ENCODE measurements around the gene SLC35F4.
"Not testable (repeated sequence)": the region's sequence is repeated elsewhere in the genome, so short reads cannot be mapped to it uniquely, and the experiment has no call there.

The SLC35F4 gene

DNA sequence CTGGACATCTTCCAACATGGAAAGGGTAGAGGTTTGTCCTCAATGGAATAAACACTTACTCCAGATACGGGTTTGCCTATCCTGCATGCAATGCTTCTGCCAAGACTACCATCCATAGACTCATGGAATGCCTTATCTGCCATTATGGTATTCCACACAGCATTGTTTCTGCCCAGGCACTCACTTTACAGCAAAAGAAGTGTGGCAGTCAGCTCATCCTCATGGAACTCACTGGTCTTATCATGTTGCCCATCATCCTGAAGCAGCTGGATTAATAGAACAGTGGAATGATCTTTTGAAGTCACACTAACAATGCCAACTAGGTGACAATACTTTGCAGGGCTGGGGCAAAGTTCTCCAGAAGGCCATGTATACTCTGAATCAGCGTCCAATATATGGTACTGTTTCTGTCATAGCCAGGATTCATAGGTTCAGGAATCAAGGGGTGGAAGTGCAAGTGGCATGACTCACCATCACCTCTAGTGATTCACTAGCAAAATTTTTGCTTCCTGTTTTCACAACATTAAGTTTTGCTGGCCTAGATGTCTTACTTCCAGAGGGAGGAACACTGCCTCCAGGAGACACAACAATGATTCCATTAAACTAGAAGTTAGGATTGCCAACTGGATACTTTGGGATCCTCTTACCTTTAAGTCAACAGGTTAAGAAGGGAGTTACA is 140.4 kb downstream of the SLC35F4 start:
- no peak for DNase-seq (ENCODE audit: low spot score)

- DNase-seq (ENCODE audit: low spot score) = not testable (repeated sequence)
Observed at GRCh38 chr14:57722141-57722540, 143.8 kb downstream of the SLC35F4 start.

DNA sequence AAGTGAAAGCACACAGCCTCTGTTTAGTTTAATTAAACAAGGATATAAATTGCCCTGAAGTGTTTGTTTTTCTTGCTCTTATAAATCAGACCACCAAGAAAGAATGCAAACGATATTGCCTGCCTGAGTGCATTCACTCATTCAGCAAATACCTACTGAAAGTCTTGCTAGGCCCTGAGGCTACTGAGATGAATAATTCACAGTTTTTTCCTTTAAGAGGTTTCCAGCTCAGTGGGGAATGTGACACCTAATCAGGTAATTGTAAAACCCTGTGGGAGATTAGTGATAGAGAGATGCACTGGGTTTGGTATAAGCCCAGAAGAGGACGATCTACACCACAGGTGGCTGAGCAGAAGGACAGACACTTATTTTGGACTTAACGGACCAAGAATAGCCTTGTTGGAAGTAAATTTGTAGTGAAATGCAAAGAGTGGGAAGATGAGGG is 151.4 kb downstream of the SLC35F4 start:
- DNase-seq (ENCODE audit: low spot score) = no peak

GRCh38 chr14:57712698-57713097 is 153.2 kb downstream of the SLC35F4 start:
- no peak for DNase-seq (ENCODE audit: low spot score)

DNA sequence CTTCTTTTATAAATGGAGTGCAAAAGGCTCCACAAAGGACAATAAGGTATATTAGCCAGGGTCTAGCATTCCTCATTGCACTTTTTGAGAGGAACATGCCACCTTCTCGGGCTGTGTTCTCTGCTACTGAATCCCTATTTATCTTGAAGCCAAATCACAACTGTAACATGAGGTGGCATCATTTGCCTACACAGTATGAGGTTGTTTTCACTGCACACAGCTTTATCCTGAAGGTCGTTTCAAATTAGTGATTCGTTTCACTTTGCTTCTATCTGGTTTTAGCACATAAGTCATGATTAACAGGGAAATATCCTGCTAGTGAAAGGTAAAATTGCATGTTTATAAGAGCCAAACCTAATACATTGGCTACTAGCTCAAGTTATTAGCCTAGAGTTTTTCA is 153.8 kb downstream of the SLC35F4 start:
- DNase-seq (ENCODE audit: low spot score) = no peak

GRCh38 chr14:57709909-57710308 is 156.0 kb downstream of the SLC35F4 start:
- no peak for DNase-seq (ENCODE audit: low spot score)

GRCh38 chr14:57709086-57709485 is 156.8 kb downstream of the SLC35F4 start:
- DNase-seq (ENCODE audit: low spot score) = not testable (repeated sequence)

GRCh38 chr14:57707219-57707618 is 158.7 kb downstream of the SLC35F4 start:
- no peak for DNase-seq (ENCODE audit: low spot score)

GRCh38 chr14:57704763-57705162 is 161.1 kb downstream of the SLC35F4 start:
- DNase-seq (ENCODE audit: low spot score) = no peak

- DNase-seq (ENCODE audit: low spot score) = no peak
Observed at GRCh38 chr14:57699947-57700346, 165.9 kb downstream of the SLC35F4 start.

DNA sequence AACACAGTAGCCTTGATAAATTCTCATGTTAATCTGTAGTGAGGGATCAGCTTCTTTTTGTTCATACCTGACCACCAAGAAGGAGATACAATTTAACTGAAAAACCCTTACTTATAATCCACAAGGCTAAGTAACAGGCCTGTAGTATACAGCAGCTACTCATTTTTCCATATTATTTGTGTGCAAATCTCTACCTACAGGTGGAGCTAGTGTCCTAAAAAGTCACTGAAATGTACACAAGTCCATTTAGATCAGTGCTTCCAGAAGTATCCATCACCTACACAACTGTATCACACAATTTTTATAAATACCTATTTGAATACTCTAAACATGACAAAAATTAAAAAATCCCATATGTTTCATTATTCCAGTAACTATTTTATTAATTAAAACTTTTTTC is 173.2 kb downstream of the SLC35F4 start:
- peak; percentile 16 for DNase-seq (ENCODE audit: low spot score)

DNA sequence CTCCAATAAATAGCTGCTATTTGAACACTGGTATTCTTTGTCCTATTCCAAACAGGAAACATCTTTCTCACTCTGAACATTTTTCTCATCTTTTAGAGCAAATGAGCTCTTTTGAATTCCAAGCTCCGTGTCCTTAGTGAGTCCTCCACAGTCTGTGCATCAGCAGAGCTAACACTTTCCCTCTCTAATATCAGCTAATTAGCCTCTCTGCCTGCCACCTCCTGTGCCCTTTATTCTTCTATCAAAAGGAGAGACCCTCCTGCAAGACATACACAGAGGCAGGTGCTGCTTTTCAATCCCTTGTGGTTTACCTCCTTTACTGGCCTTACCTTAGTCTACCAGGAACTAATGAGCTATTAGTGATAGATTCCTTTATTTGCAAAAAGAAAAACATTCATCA is 178.5 kb downstream of the SLC35F4 start:
- no peak for DNase-seq (ENCODE audit: low spot score)

GRCh38 chr14:57686304-57686703 is 179.6 kb downstream of the SLC35F4 start:
- no peak for DNase-seq (ENCODE audit: low spot score)

DNA sequence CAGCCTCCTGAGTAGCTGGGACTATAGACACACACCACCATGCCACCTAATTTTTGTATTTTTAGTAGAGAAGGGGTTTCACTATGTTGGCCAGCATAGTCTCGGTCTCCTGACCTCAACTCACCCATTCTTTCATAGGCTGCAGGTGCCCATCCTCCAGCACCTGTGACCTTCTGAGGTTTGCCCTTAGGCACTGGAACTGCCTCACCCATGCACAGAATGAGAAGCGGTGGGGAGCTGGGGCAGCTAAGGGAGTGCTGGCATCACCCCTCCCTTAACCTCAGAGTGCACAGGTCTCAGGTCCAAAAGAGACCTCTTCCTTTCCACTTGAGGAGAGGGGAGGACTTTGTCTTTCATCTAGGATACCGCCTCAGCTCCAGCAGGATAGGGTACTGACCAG is 194.9 kb downstream of the SLC35F4 start:
- DNase-seq (ENCODE audit: low spot score) = no peak

DNA sequence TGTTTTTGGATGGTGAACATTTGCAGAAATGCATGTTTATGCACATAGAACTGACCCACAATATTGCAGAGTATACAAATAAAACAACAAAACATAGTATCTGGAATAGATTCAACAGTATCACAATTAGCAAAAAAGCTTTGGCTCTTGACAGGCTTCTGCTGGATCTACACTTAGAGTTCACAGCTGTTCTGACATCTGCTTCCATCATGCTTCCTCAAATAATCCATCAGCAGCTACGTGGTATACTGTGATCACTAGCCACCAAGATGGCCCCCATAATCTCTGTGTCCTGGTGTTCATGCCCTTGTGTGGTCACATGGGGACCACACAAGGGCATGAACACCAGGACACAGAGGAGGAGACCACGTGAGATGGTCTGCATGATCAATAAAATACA is 205.7 kb downstream of the SLC35F4 start:
- DNase-seq (ENCODE audit: low spot score) = no peak

DNA sequence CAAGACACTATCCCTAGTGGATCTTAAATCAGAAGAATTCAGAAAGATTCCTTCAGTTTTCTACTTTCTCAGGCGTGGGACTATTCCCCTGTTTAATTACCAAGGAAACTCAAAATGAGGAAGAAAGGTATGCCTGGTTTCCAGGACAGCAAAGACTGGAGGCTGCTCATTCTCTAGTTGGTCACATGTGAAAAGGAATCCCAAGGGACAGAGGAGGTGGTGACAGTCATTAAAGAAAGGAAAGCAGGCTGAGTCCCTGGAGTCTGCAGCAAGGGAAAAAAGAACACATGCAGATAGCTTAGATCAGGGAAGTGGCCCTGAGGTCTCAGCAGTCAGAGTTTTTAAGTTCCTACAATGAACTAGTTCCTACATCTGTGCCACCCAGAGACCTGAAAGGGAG is 206.8 kb downstream of the SLC35F4 start:
- DNase-seq (ENCODE audit: low spot score) = no peak

DNA sequence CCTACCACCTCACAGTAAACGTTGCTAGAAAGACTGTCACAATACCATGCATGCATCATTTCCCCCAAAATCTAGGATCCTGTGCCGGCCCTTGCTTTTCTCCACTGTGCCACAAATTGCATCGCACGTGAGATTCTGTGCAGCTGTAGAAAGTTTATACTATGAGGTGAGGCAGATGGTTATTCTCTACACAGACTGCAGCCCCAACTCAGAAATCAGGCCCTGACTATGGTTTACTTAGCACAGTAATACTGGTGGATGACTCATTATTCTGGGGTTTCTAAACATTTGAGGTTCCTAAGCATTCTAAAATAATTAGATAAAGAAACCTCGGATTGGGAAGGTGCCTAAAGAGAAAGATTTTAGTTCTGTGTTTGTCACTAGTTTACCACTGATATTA is 208.4 kb downstream of the SLC35F4 start:
- no peak for DNase-seq (ENCODE audit: low spot score)

DNA sequence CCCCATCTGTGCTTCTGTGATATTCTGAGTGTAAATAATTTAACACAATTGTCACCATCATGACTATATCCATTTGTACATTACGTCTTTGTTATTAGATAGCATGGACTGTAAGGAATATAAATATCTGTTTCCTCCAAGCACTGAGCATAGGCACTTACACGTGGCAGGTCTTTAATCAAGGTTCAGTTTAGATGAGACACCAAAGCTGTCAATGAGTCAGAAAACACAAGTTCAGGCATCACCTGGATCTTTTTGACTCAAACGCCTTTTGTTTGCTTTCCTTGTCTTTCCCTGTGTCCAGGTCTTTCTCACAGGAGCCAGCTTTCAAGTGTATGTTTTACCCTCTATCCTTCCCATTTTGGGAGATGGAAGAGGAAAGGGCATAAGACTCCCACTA is 209.0 kb downstream of the SLC35F4 start:
- no peak for DNase-seq (ENCODE audit: low spot score)

DNA sequence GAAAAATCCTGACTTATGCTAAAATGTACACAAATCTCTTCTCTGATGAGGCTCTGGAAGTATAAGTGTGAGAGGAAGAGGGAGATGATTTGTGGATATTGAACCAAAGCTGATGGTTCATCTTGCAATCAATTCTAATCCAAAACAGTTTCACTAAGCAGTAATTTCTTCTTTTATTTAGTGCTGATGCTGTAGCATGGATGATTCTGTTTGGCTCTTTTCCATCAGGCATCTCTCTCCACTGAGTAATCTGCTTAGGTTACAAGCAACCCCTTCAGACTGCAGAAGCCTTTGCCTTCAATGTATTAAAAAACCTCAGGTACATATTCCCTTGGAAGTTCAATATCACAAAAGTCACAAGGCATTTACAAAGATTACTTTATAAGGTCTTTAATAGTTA is 213.1 kb downstream of the SLC35F4 start:
- DNase-seq (ENCODE audit: low spot score) = no peak

DNA sequence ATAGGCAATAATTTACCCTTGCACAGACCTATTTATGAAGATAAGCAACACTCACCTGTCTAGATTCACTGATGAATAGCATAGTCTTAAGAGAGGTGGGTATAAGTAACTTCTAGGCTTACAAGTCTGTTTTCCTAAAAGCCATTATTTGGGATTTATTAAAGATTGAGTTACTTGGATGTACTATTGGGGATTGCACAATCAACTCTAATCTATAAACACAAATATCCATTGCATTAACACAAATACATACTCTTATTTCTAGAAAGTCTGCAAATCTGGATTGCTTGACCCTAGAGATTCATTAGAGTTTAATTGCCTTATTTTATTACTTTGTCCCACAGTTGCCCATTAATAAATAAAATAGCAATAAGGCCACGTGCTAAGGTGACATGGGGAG is 224.1 kb downstream of the SLC35F4 start:
- no peak for DNase-seq (ENCODE audit: low spot score)

GRCh38 chr14:57640036-57640435 is 225.9 kb downstream of the SLC35F4 start:
- no peak for DNase-seq (ENCODE audit: low spot score)

- DNase-seq (ENCODE audit: low spot score) = no peak
Observed at GRCh38 chr14:57637901-57638300, 228.0 kb downstream of the SLC35F4 start.

DNA sequence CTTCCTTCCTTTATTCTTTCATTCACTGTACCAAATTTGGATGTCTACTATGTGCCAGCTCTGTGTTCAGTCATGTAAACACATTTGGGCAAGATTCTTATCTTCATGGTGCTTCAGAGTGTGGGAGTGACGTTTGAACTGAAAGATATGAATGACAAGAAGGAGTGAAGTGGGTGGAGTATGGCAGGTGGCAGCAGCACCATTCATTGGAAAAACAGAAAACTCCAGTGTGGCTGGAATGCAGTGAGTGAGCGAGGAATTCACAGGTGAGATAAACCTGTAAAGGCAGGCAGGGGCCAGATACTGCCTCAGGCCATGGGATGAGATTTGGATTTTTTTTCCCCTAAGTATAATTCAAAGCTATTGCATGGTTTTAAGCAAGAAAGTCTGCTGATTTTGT is 231.6 kb downstream of the SLC35F4 start:
- no peak for DNase-seq (ENCODE audit: low spot score)

- no peak for DNase-seq (ENCODE audit: low spot score)
Observed at GRCh38 chr14:57632649-57633048, 233.2 kb downstream of the SLC35F4 start.

GRCh38 chr14:57617510-57617909 is 248.4 kb downstream of the SLC35F4 start:
- DNase-seq (ENCODE audit: low spot score) = no peak

All from activated CD4-positive, alpha-beta T cell treated with anti-CD3 and anti-CD28 coated beads, Interleukin-2, Interleukin-4, amounts not matched to agents 100 ng/mL and 50 ng/mL, durations not matched to agents 16 hours and 8 hours (primary cell).